NCI-H526 (cell line): ENCODE measurements around the gene MNX1.

ENCODE experiments used
- DNase-seq, 2 experiments: peaks; one replicate each; lab custom pipeline; 2025; lab: John Stamatoyannopoulos, UW

Gene MNX1

DNA sequence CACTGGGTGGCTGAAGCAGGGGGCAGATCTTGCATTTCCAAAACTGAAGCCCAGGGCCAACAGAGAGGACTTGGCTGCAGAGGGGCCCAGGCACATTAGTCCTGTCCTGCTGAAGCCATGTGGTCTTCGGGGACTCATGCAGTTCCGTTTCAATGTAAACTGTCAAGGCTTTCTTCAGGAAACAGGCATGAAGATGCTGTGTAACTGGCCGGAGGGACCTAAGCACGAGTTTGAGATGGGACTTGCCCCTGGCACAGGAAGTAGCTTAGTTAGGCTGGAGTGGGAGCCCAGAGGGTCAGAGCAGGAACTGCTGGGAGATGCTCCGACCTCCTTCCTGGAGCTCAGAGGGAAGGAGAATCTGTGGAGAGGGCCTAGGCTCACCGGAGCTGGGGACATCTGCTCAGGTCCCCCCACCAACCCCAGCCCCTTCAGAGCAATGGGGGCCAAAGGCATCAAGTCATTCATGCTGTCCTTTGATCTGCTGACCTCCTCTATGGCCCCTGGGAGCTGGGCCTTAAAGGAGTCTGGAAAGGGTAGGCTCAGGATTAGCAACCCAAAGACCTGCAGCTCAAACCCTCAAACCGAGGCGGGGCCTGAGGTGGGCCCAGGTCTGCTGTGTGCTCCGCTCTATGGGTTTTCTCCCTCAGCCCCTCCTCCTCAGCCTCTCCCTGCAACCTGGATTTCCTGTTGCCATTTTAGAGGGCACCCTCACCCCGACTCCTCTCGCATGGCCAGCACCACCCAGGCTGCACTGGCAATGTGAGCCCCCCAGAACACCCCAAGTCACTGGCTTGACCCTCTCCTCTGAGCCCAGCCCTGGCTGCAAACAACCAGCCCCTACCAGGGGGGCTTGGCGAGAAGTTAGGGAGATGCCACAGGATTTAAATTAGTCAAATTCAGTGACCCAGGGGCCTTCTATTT lies 4.4 kb upstream of the MNX1 start:
- DNase-seq, result peak in 1 of 2 experiments; percentile 51

DNA sequence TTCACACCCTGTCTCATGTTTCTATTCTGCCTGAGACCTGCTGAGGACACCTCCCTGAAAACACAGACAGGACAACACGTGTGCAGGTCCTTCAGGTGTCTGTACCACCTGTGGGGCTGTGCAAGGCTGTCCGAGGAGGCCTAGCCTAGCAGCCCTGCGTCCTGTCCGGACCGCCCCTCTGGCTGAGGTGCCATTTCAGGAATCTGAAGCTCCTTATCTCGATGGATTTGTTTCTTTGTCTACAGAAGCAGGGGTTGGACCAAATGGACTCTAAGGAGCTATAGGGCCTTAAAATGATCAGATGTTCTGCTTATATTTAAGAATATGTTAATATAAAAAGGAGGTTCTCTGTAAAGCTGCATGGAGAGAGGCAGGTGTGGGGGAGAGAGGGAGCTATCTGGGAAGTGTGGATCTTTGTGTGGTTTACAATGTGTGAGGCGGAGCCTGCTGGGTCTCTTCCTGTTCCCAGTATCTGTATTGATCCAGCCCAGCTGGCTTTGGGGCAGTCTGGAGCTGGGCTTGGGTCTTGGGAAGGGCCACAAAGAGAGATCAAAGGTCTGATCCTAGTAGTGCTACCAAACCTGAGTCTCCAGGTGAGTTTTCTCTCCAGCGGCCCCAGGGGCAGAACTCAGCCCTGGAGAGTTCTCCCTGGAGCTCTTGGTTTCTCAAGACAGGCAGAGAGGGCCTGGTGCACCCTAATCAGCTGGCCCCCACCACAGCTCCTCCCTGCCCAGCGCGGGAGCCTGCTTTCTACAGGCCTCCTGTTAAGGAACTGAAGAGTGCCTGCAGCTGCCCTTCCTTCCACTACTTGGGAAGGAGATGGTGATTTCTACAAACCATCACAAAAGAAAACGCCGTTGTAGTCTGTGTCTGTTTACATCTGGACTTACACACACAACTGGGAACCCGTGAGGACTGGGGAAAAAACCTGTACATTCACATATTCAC lies 3.4 kb upstream of the MNX1 start:
- DNase-seq, result peak; percentile 46 to 78

DNA sequence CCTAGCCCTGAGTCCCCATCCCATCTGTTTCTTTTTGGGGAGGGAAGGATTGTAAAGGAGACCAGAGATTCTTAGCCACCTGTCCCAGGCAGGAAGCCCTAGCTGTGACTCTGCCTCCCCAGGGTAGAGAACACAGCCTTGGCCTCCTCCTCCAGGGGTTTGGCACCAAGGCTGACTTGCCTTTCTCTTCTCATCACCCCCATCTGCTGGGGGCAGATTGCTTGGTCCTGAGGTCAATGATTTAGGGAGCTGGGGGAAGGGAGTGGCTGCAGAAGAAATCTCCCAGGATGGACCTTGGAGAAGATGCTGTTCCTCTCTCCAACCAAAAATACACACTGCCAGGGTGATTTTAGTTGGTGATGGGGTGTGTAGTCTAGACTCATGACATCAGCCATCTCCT lies 2.6 kb upstream of the MNX1 start:
- no peak for DNase-seq

DNA sequence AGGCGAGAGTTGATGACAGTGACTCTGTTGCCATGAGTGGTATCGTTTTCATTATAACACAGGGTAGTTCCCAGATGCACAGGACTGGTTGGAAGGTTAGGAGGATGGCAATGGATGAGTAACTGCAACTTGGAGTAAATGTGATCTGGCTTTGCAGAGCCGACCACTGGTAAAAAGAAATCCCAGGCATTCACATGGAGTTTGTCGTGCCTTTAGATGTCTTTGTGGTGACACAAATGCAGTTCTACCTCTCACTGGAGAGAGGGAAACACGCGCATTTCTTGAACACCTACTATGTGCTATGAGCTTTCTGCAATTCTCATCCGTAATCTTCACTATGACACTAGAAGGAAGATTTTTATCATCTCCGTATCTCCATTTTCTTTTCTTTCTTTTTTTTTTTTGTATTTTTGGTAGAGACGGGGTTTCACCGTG lies 1.7 kb upstream of the MNX1 start:
- peak; percentile 64 to 72 for DNase-seq

DNA sequence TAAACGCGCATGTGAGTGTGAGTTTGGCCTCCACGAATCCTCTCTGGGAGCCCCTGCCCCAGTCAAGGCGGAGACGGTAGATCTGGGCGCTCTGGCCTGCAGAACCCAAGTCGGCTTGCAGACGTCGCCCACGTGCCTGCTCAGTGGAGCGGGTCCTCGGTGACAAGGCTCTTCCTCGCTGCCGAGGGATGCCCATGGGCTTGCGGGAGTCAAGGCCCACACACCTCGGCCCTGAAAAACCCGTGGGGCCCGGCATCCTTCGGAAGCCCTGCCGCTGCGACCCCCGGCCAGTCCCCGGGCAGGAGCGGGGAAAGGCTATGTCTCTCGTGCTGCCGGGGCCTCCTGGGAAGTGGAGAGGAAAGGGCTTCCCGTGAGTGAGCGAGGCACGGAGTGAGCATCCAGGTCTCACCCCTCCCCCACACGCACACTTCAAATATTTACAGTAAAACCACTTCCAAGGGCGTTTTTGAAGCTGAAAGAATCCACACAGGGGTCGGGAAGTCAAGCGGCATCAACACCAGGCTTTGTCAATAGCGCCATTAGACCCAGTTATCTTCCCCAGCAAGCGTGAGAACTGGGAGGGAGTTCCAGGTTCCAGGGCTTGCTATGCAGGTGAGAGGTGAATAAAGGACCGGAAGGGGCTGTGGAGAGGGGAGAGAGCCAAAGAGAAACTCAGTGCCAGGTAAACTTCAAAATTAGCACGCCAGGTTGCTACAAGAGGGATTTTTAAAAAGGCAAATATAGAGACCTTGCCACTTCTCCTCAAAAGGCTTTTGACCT lies 1.1 kb upstream of the MNX1 start:
- peak; percentile 80 to 87 for DNase-seq

DNA sequence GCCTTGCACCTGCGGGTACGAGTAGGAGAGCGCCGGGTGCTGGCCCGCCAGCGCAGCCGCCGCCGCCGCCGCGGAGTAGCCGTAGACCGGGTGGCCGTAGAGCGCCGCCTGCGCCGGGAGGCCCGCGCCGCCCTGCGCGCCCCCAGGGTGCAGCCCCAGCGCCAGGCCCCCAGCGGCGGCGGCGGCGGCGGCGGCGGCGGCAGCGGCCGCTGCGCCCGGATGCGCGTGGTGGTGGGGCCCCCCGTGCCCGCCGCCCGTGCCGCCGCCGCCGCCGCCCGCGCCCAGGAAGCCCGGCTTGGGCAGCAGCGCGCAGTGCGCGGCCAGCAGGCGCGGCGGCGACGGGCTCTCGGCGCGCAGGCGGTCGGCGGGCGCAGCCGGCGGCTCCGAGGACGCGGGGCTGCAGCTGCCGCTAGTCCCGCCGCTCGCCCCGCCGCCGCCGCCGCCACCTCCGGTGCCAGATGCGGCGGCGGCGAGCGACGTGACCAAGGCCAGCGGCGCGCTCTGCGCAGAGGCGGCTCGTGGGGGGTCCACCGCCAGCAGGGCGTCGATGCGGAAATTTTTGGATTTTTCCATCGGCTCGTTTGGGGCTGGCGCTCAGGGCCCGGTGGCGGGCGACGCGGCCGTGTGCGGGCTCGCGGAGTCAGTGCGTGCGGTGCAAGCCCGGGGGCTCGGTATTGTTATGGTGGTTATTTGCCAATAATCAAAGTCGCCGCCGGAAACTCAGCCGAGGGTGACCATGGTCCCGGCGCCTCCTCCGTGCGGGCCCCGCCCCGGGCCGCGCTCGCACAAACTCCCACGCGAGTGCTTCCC lies 480 bp downstream of the MNX1 start:
- peak in 1 of 2 experiments; percentile 72 for DNase-seq

DNA sequence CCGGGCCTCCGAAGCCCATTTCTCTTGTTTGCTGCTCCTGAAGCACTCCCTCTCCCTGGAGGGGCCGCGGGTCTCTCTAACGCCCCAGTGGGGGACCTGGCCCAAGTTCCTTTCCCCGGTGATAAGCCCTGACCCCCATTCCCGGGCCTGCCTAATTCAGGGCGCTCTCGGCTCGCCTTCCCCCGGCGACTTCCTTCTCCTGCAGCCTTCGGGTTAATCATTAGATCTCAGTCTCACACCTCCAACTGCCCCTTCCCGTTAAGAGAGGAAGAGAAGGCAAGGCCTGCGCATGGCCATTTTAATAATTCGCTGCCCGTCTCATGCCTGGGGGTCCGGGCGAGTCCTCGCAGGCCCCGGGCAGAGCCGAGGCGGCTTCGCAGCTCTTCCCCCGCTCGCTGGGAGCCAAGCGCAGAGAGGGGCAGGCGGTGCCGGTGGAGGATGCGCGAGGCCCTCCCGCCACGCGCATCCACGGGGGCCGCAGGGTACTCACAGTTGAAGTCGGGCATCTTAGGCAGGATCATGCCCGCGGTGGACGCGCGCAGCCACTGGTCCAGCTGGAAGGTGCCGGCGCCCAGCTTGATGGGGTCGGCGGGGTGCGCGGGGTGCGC lies 1.2 kb downstream of the MNX1 start:
- DNase-seq, result peak; percentile 35 to 64

DNA sequence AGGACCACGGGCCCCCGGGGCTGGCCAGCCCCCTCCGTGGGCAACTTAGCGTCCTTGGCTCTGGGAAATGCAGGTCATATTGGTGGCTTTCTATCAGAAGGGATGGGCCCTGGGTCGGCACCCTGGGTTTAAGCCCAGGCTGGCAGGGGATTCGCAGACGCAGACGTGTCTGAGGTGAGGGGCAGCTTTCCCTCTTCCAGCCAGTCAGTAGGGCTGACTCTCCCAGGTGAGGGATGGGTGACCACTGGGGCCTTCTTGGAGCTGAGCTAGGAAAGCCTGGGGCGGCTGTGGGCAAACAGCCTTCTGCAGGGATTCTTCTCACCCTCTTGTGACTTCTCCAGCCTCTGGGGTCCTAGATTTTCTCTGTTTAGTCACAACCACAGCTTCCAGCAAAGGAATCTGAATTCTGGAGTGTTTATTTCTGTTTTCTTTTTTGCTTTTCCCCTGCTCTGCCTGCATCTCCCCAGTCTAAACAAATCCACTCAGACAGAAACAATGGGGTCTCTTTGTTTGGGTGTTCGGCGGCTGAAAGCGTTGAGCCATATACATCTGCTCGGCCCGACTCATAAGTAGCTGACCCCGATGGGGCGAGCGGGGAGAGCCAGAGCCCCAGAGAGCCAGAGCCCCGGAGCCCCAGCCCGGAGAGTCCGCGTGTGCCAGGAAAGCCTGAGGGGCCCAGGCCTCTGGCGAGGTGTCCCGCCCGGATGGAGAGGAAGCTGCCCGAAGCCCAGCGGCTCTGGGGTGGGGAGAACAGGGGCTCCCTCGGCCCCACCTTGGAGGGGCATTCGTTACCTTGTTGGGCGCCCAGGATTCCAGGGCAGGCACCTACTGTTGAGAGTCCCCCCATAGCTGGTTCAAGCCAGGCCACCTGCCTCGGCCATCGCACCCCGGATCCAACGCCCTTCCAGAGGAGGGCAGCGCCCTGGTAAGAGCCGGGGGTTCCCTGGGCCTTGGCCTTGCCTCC lies 2.0 kb downstream of the MNX1 start:
- peak; percentile 35 to 70 for DNase-seq

DNA sequence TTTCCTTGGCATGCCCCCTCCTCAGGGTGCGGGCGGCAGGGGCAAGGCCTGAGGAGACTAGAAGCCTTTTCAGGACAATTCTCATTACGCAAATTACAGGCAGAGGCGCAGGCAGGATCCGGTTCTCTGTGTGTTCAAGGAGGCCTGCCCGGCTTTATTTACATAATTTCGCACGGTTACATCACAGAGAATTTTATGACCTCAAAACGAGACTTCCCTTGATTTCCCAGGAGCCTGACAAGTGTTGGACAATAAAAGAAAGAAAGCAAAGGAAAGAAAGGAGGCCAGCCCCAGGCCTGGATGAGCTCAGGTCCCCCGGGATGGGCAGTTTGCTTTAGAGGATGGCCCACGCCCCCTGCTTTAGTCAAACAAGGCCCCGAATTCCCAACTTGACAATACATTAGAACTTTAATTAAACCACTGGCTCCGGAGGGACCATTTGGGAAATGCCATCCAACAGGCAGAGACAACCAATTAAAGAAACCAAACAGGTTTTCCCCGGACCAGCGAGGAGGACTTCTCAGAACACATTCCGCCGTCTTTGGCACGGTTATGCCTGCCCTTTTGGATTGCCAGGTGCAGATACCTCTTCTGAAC lies 2.9 kb downstream of the MNX1 start:
- DNase-seq, result peak; percentile 93 to 95

DNA sequence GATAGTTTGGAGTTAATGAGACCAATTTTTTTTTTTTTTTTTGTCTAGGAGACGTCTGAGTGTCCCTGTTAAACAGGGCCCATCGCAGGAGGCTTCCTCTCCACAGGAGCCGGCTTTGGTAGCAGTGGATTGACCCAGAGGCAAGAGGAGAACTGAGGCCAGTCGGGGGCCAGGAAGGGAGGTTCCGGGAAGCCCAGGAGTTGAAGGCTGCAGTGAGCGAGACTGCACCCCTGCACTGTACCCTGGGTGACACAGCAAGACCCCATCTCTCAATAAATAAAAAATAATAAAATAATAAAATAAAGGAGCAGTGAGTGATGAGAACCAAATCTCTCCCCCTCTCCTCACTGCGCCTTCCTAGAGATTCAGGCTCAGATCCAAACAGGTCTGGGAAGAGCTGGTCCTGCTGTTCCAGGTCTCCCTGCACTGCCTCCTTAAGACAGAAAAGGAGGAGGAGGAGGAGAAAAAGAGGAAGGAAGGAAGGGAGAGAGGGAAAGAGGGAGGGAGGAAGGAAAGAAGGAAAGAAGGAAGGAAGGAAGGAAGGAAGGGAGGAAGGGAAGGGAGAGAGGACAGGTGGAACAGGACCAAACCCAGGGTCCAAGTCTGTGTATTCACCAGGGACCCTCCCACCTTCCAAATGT lies 3.5 kb downstream of the MNX1 start:
- no peak for DNase-seq

DNA sequence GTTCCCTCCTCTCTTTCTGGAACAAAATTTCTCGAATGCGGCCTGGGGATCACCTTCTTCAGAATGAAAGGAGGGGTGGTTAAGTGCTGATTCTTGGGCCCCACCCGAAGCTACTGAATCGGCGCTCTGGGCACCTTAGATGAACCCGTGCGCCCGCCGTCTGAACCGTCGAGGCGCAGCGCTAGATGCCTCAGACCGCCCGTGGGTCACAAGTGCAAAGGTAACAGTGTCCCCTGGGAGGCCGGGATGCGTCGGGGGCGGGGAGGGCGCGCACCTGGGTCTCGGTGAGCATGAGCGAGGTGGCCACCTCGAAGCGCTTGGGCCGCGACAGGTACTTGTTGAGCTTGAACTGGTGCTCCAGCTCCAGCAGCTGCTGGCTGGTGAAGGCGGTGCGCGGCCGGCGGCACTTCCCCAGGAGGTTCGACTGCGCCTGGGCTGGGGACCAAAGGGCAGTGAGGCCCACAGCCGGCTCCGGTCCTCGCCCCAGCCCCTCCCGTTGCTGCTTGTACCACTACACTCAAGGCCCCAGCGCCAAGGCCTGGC lies 4.2 kb downstream of the MNX1 start:
- peak in 1 of 2 experiments; percentile 30 for DNase-seq

DNA sequence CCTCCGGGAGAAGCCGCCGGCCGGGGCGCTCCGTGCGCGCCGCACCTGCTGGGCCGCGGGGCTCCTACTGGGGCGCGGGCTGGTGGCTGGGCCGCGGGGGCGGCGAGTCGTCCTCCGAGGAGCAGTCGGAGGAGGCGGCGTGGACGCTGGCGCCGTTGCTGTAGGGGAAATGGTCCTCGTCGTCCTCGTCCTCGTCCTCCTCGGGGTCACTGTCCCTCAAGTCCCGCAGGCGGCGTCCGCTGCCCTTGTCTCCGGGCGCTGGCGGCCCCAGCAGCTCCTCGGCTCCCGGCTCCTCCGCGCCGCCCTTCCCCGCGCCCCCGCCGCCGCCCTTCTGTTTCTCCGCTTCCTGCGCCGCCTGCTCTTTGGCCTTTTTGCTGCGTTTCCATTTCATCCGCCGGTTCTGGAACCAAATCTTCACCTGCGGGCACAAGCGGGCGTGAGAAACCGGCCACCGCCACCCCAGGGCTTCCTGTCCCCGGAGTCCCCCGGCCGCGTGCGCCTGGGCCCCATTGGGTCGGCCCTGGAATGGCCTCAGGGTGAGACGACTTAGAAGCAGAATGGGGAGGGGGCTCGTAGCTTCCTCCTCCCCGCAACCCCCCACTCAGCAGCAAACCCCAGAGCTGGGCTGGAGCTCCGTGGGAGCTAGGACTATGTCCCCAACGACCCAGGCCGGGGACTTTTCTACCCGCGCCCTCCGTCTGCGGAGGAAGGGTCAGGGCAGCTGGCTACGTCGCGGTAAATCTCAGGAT lies 4.8 kb downstream of the MNX1 start:
- no peak for DNase-seq

DNA sequence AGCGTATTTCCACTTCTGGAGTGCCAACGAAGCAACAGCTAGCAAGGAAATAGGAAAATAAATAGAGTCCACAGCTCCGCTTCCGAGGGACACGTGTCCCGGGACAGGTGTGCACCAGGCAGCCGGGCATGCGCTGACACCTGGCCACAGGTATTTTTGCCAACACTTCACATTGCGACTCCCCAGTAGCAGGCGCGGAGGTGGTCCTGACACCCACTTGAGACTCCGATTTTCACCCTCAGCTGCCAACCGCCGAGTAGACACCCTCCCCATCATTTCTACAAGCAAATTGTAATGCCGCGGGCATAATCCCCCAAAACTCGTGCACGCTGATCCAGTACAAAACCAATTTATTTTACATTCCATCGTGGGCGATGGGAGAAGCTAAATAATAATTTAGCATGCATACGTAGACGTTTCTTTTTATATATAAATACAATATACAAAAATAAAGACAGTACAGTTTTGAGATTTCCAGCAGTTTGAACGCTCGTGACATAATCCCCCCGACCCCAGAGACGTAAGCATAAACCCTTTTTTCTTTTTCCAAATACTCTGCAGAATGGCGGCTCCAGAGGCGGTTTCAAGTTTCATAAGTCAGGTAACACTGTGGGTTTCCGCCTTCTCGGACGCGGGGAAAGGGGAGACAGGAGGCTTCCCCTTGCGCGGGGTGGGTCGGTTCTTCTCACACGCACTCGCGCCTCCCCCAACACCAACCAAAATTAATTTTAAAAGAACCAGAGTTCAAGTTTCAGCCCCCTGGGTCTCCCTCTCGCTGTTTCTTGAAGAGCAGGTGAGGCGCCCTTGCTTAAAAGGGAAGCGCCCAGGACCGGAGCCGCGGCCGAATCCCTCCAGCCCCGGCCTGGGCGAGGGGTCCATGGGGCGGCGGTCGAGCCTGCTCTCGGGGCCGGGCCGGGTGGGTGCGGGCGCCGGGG lies 5.7 kb downstream of the MNX1 start:
- DNase-seq, result peak in 1 of 2 experiments; percentile 55

DNA sequence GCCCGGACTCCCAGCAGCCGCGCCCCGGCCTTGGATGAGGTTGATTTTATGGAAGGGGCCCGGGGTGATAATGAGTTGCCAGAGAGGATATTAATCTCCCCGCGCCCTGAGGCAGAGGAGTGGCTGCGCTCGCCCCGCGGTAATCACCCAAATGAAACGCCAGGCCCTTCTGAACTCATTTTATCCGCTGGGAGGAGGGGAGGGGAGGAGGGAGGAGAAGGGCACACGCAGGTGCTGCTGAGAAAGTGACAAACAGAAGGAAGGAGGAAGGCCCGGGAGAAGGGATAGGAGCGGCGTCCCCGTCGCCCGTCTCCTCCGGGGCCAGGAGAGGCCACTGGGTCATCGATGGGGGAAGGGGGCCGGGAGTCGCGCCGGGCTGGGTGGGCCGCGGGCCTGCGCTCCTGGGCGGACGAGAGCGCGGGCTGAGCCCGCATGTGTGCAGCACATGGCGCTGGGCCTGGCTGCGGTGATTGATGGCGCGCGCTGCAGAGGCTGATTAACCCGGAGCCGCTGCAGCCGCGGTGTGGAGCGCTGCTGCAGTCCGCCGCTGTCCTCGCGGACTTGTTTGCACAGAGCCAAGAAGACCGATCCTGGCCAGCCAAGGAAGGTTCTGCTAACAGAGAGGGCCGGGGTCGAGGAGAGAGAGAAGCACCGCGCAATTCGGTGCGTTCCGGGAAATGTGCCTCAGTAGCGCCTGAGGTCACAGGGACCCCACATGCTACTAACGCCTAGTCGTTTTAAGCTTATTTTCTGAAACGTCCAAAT lies 6.5 kb downstream of the MNX1 start:
- peak; percentile 85 to 95 for DNase-seq

DNA sequence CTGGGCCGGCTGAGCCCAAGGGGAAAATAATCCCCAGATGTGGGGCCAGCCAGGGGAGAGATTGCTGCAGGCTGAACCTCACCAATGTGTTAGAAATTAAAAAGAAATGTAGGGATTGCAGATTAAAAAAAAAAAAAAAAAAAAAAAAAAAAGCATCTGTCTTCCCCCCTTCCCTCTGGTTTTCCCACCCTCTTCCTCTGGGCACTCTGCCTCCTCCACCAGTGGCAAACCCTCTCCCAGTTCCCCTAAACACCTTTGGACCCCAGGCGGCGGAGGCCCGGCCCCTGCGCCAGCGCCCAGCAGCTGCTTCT lies 7.1 kb downstream of the MNX1 start:
- no peak for DNase-seq
